ENCODE data around the gene ELOA2. TPM values are rescaled to one million over a fixed set of nuclear protein-coding genes. Genes with fewer than 3 reads are reported as not detected.

Gene ELOA2, protein sequence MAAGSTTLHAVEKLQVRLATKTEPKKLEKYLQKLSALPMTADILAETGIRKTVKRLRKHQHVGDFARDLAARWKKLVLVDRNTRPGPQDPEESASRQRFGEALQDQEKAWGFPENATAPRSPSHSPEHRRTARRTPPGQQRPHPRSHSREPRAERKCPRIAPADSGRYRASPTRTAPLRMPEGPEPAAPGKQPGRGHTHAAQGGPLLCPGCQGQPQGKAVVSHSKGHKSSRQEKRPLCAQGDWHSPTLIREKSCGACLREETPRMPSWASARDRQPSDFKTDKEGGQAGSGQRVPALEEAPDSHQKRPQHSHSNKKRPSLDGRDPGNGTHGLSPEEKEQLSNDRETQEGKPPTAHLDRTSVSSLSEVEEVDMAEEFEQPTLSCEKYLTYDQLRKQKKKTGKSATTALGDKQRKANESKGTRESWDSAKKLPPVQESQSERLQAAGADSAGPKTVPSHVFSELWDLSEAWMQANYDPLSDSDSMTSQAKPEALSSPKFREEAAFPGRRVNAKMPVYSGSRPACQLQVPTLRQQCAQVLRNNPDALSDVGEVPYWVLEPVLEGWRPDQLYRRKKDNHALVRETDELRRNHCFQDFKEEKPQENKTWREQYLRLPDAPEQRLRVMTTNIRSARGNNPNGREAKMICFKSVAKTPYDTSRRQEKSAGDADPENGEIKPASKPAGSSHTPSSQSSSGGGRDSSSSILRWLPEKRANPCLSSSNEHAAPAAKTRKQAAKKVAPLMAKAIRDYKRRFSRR
- not detected for total RNA-seq

DNA sequence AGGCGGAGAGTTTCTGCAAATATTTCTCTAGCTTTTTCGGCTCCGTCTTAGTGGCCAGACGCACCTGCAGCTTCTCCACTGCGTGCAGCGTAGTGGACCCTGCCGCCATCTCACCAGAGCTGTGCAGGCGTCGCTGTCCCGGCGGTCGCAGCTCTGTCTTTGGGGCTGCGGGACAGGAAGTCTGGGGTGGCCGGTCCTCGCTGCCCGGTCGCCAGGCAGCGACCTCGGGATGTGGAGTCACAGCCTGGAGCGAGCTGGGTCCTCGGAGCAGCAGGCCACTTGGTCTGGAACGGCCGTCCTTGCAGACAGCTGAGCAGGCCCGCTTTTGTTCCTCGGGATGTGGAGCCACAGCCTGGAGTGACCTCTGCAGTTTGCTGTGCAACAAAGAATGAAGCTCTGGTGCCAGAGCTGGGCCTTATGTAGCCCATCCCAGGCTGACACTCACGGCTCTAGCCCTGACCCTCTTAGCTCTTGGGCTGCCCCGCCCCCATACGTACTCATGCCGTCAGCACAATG lies at the start of gene ELOA2:
Gene ELOA2 (minus strand): TSS at position 466 of the 516 bp plus-strand sequence. CDS start 357 bp downstream, at position 109.
- no peak within 1 kb of the TSS for H3K27ac ChIP-seq
- TF ChIP-seq POLR2AphosphoS5 (IDR thresholded peaks at IDR 0.05) (no peak), POLR2A (IDR thresholded peaks at IDR 0.05) (no peak), EP300 (IDR thresholded peaks at IDR 0.05) (no peak)
- TF ChIP-seq, protein P1, sequence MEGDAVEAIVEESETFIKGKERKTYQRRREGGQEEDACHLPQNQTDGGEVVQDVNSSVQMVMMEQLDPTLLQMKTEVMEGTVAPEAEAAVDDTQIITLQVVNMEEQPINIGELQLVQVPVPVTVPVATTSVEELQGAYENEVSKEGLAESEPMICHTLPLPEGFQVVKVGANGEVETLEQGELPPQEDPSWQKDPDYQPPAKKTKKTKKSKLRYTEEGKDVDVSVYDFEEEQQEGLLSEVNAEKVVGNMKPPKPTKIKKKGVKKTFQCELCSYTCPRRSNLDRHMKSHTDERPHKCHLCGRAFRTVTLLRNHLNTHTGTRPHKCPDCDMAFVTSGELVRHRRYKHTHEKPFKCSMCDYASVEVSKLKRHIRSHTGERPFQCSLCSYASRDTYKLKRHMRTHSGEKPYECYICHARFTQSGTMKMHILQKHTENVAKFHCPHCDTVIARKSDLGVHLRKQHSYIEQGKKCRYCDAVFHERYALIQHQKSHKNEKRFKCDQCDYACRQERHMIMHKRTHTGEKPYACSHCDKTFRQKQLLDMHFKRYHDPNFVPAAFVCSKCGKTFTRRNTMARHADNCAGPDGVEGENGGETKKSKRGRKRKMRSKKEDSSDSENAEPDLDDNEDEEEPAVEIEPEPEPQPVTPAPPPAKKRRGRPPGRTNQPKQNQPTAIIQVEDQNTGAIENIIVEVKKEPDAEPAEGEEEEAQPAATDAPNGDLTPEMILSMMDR (IDR thresholded peaks at IDR 0.05): no peak
- no peaks in the 10 kb centered on the region for H3K4me1 ChIP-seq
- no peaks in the 10 kb centered on the region for H3K27me3 ChIP-seq
- ATAC-seq: no peak
- H3K4me3 ChIP-seq: no peak within 1 kb of the TSS
- no peaks in the 10 kb centered on the region for H3K36me3 ChIP-seq
- 50% methylated on average over 1 of the region's 29 CpGs; no CpG with 5 or more reads in 1 of the 2 donors for WGBS, 2 donors (ENCODE audit: low coverage in 1 of 2)
- H3K9me3 ChIP-seq: peaks cover 0 to 10% (median 0%) of the 10 kb centered on the region in 3 donors

DNA sequence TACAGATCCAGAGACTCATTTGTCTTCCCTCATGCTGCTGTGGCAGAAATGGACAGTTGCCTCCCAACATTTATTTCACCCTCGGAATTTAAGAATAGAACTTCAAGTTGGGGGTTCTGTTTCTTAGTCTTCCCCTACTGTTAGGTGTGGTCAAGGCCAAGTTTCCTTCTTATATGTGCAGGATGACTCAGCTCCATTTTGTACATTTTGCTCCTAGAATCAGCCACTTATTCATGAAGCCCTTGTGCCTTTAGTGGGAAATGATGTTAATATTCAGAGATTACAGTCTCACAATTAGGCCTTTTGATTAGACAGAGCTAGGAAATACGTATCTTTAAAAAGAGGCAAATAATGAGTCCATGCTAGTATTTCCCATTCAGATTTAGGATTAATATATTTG lies 46.2 kb upstream of the ELOA2 start:
- ATAC-seq: no peak
- TF ChIP-seq EP300 (IDR thresholded peaks at IDR 0.05) (no peak), POLR2AphosphoS5 (IDR thresholded peaks at IDR 0.05) (no peak), POLR2A (IDR thresholded peaks at IDR 0.05) (no peak)
- TF ChIP-seq, protein P1 (IDR thresholded peaks at IDR 0.05): no peak
- Histone ChIP-seq H3K4me1 (no peaks in the 10 kb centered on the region), H3K9me3 (no peaks in the 10 kb centered on the region), H3K4me3 (no peak overlapping the region), H3K27me3 (no peaks in the 10 kb centered on the region), H3K36me3 (peaks cover 0 to 3% of the 10 kb centered on the region in 2 donors), H3K27ac (no peak overlapping the region)
- WGBS, 2 donors (ENCODE audit: low coverage in 1 of 2): 69 to 83% methylated on average over 1 to 2 of the region's 2 CpGs

DNA sequence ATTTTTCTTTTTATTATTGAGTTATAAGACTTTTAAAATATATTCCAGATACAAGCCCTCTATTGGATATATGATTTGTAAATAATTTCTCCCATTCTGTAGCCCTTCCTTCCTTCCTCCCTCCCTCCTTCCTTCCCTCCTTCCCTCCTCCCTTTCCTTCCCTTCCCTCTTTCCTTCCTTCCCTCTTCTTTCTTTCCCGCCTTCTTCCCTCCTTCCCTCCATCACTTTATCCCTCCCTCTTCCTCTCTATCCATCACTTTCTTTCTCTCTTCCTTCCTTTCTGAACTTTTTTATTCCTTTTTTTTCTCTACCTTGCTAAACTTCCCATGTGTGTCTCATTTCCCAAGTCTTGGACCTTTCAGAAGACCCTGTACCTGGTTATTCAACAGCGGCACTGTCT lies 45.5 kb upstream of the ELOA2 start:
- Histone ChIP-seq H3K9me3 (no peaks in the 10 kb centered on the region), H3K4me1 (no peaks in the 10 kb centered on the region), H3K27me3 (no peaks in the 10 kb centered on the region), H3K27ac (no peak overlapping the region), H3K4me3 (no peak overlapping the region), H3K36me3 (peaks cover 0 to 3% of the 10 kb centered on the region in 2 donors)
- TF ChIP-seq POLR2A (IDR thresholded peaks at IDR 0.05): no peak
- TF ChIP-seq, protein P1 (IDR thresholded peaks at IDR 0.05): no peak
- TF ChIP-seq EP300 (IDR thresholded peaks at IDR 0.05): no peak
- no peak for TF ChIP-seq POLR2AphosphoS5 (IDR thresholded peaks at IDR 0.05)
- WGBS, 2 donors (ENCODE audit: low coverage in 1 of 2): 79 to 100% methylated on average over 1 to 2 of the region's 2 CpGs
- ATAC-seq: no peak

DNA sequence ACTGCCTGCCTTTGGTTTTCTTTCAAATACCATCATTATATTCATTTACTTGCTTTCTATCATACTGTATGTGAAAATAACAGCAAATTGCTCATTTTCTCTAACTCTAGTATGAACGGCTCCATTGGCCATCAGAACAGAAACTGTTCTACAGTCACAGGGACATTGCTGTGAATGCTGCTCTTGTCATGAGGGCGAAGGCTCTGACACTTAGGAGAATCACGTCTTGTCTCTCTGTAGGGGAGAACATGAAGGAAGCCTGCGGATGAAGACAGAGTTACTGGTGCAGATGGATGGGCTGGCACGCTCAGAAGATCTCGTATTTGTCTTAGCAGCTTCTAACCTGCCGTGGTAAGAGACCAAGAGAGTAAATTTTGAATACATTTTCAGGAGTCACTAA lies 41.7 kb upstream of the ELOA2 start:
- 67 to 71% methylated on average over 6 to 7 of the region's 7 CpGs for WGBS, 2 donors (ENCODE audit: low coverage in 1 of 2)
- Histone ChIP-seq H3K4me1 (no peaks in the 10 kb centered on the region), H3K27me3 (no peaks in the 10 kb centered on the region), H3K27ac (no peak overlapping the region), H3K9me3 (no peaks in the 10 kb centered on the region), H3K36me3 (peaks cover 0 to 3% of the 10 kb centered on the region in 2 donors), H3K4me3 (no peak overlapping the region)
- ATAC-seq: no peak
- TF ChIP-seq POLR2AphosphoS5 (IDR thresholded peaks at IDR 0.05) (no peak), EP300 (IDR thresholded peaks at IDR 0.05) (no peak), POLR2A (IDR thresholded peaks at IDR 0.05) (no peak)
- TF ChIP-seq, protein P1 (IDR thresholded peaks at IDR 0.05): no peak
